ENCODE results near the gene CLRN2.

GRCh38 chr4:17492058-17492741, 22.8 kb upstream of the CLRN2 start:
- TF ChIP-seq POLR2AphosphoS5 (IDR thresholded peaks at IDR 0.05; ENCODE audit: low read depth, low read length) (no peak), SIN3A (IDR thresholded peaks at IDR 0.05; ENCODE audit: borderline replicate concordance, insufficient read depth, low read length) (no peak)

Measured in PFSK-1 (cell line).